GM19043 (cell line): Measurements from ENCODE around the gene WDR37.

Experiments used
- ATAC-seq: cut with Tn5 transposase; IDR thresholded peaks from one replicate; pipeline ENCODE4 v1.9.1; 2021; ENCODE audit warnings: low read depth; ENCODE audit not compliant: unreplicated experiment

Gene WDR37

DNA sequence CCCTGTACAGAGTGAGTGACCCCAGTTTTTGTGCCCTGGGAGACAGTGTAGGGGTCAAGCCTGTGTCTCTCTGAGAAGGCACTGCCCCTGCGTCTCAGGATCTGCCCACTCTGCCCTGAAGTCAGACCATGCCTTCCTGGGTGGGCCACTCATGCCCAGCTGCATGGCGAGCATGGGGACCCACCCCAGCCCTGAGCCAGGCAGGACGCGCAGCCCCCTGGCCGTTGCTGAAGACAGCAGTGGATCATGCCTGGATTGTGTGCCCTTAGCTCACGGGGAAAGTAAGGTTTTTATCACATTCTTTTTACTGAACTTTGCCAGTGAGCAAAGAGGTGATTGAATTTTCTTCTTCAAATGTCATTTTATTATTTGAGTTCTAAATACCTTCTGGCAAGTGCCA, 66.2 kb downstream of the WDR37 start:
- ATAC-seq: no peak

DNA sequence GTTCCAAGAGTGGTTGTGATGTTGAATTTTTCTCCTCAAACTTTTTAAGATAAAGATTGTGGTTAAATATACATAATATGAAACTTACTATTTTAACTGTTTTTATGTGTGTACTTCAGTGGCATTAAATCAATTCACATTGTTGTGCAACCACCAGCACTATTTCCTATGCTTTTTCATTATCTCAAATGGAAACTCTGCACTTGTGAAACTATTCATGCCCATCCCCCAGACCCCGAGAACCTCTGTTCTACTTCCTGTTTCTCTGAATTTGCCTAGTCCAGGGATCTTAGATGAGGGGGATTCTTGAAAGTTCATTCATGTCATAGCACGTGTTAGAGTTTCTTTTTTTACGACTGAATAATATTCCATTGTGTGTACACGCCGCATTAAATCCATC, 67.0 kb downstream of the WDR37 start:
- ATAC-seq: no peak

- ATAC-seq: no peak
Observed at GRCh38 chr10:1123972-1124371, 67.8 kb downstream of the WDR37 start.

DNA sequence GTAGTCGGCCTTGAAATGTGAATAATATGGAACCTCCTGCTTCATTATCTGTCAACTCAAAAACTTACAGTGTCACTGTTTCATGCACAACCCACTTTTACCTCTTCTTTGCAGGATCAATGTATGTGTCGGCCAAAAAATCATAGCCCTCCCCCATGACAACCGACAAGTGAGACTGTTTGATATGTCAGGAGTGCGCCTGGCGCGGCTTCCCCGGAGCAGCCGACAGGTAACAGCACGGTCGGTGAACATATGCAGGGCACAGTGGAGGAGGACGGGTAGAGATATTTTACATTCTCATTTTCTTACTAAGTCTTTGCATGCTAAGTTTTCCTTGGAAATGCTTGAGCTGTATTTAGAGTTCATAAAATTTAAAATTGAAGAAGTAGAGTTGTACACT, 68.6 kb downstream of the WDR37 start:
- ATAC-seq: no peak

DNA sequence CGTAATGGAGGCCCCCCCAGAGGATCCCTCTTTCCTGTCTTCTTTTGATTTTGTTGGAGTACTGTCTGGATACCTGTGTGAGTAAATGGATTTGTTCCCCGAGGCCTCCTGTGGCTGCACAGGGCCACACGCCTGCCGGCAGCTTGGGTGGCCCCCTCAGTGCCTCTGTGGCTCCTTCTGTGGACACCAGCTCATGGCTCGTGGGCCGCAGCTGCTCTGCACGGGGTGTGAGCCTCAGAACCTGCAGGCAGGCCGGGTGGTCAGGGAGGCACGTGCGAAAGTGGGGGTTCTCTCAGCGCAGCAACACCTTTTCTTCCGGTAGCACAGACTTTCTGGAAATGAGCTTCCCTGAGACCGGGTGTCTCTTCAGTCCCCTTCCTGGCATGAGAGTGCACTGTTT, 70.3 kb downstream of the WDR37 start:
- no peak for ATAC-seq

- ATAC-seq: no peak
Observed at GRCh38 chr10:1127629-1128028, 71.4 kb downstream of the WDR37 start.

DNA sequence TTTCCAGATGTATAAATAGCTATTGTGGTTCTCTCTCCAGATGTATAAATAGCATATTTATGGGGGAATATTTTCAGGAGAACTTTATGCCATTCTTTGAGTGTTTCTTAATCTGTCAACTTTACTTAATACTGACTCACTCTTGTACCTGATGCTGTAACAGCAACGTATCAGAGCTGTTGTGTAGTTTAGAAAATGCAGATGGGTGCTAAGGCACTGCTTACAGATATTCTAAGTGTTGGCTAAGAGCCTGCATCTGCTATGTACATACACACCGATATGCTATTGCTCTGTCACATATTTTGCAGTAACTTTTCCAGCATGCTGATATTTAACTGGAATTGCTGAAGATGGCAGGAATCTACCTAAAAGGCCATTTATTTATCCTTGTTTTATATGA, 71.9 kb downstream of the WDR37 start:
- no peak for ATAC-seq

DNA sequence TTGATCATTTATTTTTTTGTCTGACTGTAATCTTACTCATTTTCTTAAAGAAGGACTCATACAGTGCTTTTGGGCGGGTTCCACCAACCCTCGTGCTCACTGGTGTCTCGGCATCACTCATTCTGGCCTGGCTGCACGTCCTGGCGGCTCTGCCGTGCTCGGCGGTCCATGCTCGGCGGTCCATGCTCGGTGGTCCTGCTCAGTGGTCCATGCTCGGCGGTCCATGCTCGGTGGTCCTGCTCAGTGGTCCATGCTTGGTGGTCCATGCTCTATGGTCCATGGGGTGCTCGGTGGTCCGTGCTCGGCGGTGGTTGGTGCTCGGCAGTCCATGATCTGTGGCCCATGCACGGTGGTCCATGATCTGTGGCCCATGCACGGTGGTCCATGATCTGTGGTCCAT, 72.5 kb downstream of the WDR37 start:
- no peak for ATAC-seq

DNA sequence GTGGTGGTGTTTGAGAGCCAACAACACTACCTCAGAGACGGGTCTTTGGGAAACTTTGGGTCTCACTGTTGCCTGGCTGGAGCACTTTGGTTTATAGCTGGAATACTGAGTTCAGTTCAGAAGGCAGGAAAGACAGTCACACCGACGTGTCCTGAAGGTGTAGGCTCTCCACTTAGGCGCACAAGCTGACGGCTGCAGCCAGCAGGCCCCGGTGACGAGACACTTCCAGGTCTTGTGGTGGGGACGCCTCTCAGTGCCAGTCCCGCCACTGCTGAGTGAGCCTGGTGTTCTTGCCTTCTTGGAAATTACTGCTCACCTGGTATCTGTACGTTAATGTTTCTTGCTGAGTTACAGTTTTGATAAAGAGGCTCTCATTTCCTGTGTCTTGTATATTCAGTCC, 74.0 kb downstream of the WDR37 start:
- ATAC-seq: no peak

DNA sequence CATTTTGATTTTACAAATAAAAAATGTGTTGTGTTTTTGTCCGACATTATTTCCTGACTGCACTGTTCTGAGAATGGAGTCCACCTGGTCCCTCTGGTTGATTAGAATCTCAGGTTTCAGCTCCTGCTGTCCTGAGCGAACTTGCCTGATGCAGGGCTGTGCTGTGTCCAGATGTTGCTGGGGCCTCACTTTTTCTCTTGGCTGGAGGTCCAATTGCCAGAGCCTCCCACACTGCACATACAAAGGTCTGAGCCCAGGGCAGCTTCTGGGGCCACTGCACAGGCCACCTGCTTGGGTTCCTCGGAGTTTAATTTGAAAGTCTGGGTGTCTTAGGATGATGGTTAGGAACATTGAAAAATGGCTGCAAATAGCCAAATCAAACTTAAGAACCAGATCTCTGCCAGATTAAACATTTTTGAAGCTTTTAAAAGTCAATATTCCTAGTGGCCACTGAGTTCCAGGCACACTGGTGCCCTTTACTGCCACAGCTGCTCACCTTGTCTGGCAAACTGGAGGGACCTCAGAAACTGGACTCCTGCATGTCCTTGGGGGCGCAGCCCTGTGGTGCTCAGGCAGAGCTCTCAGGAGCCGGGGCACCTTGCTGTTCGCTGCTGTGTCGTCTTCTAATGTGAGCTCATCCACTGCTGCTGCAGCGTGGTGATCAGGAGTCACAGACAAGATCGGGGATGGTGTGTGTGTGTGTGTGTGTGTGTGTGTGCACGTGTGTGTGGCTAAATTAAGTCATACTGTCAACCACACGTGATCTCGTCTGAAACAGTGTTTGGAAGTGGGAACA, 75.0 kb downstream of the WDR37 start:
- ATAC-seq: no peak

DNA sequence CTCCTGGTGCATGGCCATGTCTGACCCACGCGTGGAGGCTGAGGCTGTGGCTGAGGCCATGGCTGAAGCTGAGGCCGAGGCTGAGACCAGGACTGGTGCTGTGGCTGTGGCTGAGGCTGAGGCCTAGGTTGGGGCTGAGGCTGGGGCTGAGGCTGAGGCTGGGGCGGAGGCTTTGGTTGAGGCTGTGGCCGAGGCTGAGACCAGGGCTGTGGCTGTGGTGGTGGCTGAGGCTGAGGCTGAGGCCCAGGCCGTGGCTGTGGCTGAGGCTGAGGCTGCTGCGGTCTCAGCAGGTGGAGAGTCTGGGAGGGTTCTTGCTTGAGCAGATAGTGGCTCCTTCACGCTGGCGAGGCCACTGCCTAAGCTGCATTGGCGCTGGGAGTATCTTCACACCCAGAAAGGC, 76.4 kb downstream of the WDR37 start:
- no peak for ATAC-seq

GRCh38 chr10:1133495-1134045, 77.4 kb downstream of the WDR37 start:
- no peak for ATAC-seq

DNA sequence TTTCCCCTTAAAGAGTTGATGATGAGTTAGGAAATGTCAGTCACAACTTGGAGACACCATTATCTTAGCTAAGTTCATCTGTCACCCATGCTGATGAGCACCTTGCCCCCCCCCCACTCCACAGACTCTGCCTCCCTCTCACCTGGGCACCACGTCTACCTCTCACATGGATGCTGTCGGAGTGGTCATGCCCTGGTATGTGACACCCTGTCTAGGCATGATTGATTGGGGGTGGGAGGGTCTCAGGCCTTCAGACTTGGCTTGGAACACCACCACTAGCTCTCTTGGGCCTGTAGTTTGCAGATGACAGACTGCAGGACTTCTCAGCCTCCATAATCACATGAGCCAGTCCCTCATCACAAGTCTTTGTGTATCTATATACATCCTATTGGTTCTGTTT, 78.0 kb downstream of the WDR37 start:
- ATAC-seq: no peak

DNA sequence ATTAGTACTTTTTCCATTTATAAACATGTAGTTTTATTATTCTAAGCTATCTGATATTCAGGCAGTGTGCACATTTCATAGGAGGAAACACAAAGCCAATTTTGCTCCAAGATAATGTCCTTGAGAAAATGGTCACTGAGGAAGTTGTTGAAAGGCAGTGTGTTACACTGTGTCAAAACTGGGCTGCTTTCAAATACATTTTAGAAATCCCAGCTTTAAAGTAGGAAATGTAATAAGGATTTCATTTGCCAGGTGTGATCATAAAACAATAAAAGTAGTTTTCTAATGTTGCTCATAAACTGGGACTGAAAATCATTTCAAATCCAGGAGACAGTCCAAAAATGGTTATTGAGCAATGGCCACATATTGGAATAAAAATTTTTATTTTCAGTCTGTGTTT, 80.1 kb downstream of the WDR37 start:
- no peak for ATAC-seq

DNA sequence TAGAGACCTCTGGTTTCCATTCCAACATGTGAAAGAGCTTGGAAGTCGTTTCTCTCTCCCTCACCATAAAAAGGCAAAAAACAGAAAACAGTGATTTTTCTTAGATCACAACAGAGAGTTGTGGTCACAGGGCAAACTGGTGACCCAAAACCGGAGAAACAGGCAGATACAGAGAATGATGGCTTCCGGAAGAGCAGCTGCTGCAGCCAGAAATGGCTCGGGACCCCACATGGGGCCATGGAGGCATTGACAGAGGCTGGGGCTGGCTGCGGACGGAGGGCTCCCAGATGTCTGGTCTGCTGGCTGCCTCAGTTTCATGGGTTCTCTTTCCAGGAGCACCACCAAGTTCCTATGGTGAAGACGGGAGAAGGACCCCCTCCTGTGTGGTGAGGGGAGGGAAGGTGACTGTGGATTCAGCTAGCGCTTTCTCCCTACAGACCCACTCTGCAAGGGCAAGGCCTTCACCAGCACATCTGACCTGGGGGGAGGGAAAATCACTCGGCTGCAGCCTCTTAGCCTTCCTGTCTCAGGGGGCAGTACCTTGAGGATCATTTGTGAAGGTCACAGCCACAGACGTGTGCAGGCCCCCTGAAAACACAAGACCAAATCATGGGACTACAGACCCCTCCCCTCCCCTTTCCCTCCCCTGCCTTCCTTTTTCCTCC, 81.4 kb downstream of the WDR37 start:
- ATAC-seq: no peak

DNA sequence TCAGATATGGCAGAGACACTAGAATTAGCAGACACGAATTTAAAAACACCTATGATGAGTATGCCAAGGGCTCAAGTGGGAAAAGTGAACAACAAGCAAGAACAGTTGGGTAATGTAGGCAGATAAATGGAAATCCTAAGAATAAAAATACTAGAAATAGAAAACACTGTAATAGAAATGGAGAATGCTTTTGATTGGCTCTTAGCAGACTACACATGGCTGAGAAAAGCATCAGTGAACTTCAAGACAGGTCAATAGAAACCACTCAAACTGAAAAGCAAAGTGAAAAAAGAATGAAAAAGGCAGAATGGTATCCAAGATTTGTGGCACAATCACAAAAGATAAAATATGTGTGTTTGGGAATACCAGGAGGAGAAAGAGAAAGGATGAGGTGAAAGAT, 82.3 kb downstream of the WDR37 start:
- no peak for ATAC-seq

- ATAC-seq: no peak
Observed at GRCh38 chr10:1141261-1141660, 85.1 kb downstream of the WDR37 start.

- no peak for ATAC-seq
Observed at GRCh38 chr10:1141701-1142100, 85.5 kb downstream of the WDR37 start.

GRCh38 chr10:1142596-1142995, 86.4 kb downstream of the WDR37 start:
- no peak for ATAC-seq

GRCh38 chr10:1147810-1148209, 91.6 kb downstream of the WDR37 start:
- ATAC-seq: no peak

GRCh38 chr10:1148855-1149605, 92.8 kb downstream of the WDR37 start:
- ATAC-seq: no peak
